A549 (cell line): ENCODE results near the gene HIVEP3. TPM values are rescaled to one million over a fixed set of nuclear protein-coding genes. Genes with fewer than 3 reads are reported as not detected.

Source experiments
- ATAC-seq, 2 experiments: fragments of 200-7000 bp in 1 of 2; fragments of >200 bp in 1 of 2; cut with Nextera tagmentation in 1 of 2; cut with Tn5 transposase in 1 of 2; 3 replicates each; pipeline versions ENCODE4 v1.8.0 to v1.9.1; 2018 to 2020; ENCODE audit warnings: mild to moderate bottlenecking in 1 of 2, moderate library complexity in 1 of 2
- CTCF ChIA-PET: fragments of 300-600 bp; sonication (Branson Sonifier 250); formaldehyde crosslinking; extraction: SDS; loops from one replicate; lab custom pipeline; 2021; ENCODE audit warnings: antibody characterized with exemption, inconsistent platforms; lab: Yijun Ruan, JAX
- POLR2A ChIA-PET: fragments of 350-600 bp; formaldehyde crosslinking; extraction: SDS; loops from one replicate; lab custom pipeline; 2021; ENCODE audit warnings: antibody characterized with exemption, inconsistent platforms; lab: Yijun Ruan, JAX
- DNase-seq, 2 experiments: peaks; one replicate each; pipeline versions ENCODE4 v3.0.0 to v3.0.0-alpha.2; 2011 to 2016; ENCODE audit warnings: low read depth in 1 of 2, low spot score in 1 of 2
- FAIRE-seq: peaks from 2 replicates; lab custom pipeline; 2011; peaks lifted over from hg19 to GRCh38; lab: Jason Lieb, UNC
- H3K27ac ChIP-seq, 2 experiments: fragments of >200 bp; sonication (Bioruptor Twin); formaldehyde crosslinking; 3 replicates each; pipeline ENCODE4 v1.5.1; 2016 to 2017
- H3K4me1 ChIP-seq: fragments of >200 bp; sonication (Bioruptor Twin); formaldehyde crosslinking; 3 replicates; pipeline ENCODE4 v1.6.1; 2016
- H3K4me2 ChIP-seq: fragments of >200 bp; sonication (Bioruptor Twin); formaldehyde crosslinking; 3 replicates; pipeline ENCODE4 v1.6.1; 2016
- H3K4me3 ChIP-seq: fragments of >200 bp; sonication (Bioruptor Twin); formaldehyde crosslinking; 3 replicates; pipeline ENCODE4 v1.5.1; 2016
- H3K9me3 ChIP-seq: fragments of >200 bp; sonication (Bioruptor Twin); formaldehyde crosslinking; 3 replicates; pipeline ENCODE4 v1.6.1; 2016
- ATOH8 ChIP-seq: fragments of 250-450 bp; sonication (Bioruptor Pico); IDR thresholded peaks from 2 replicates; pipeline ENCODE4 v1.5.0; 2020; ENCODE audit warnings: low read depth, mild to moderate bottlenecking, moderate library complexity
- CBX2 ChIP-seq: fragments of 200-600 bp; sonication (generic); IDR thresholded peaks from 2 replicates; pipeline ENCODE4 v1.6.1; 2016; ENCODE audit warnings: low read depth, mild to moderate bottlenecking, borderline replicate concordance
- E2F6 ChIP-seq: IDR thresholded peaks from 2 replicates; pipeline ENCODE4 v1.6.1; 2012; ENCODE audit warnings: low read depth, borderline replicate concordance
- FOSB ChIP-seq: fragments of 250-450 bp; sonication (Bioruptor Pico); IDR thresholded peaks from 2 replicates; pipeline ENCODE4 v1.5.0; 2020; ENCODE audit warnings: mild to moderate bottlenecking, moderate library complexity
- GATA3 ChIP-seq: IDR thresholded peaks from 2 replicates; pipeline ENCODE4 v1.6.1; 2012; ENCODE audit warnings: borderline replicate concordance
- HDAC2 ChIP-seq: fragments of 200-600 bp; sonication (generic); IDR thresholded peaks from 2 replicates; pipeline ENCODE4 v1.6.1; 2016
- HOXB5 ChIP-seq: fragments of 250-450 bp; sonication (Bioruptor Pico); IDR thresholded peaks from 2 replicates; pipeline ENCODE4 v1.5.0; 2020; ENCODE audit warnings: mild to moderate bottlenecking, moderate library complexity
- JUN ChIP-seq, 2 experiments: fragments of >200 bp; sonication (Bioruptor Twin); formaldehyde crosslinking; IDR thresholded peaks; 2 replicates in 1 of 2; 3 replicates in 1 of 2; pipeline ENCODE4 v1.6.1; 2016 to 2017
- KDM5A ChIP-seq: fragments of 200-600 bp; sonication (generic); IDR thresholded peaks from 2 replicates; pipeline ENCODE4 v1.6.1; 2016; ENCODE audit warnings: antibody characterized with exemption, mild to moderate bottlenecking
- MAFK ChIP-seq: fragments of 450-650 bp; IDR thresholded peaks from 2 replicates; pipeline ENCODE4 v1.6.1; 2014; ENCODE audit not compliant: partially characterized antibody
- MAX ChIP-seq: IDR thresholded peaks from 2 replicates; pipeline ENCODE4 v1.6.1; 2012
- NFE2L2 ChIP-seq: fragments of 150-350 bp; conservative IDR thresholded peaks from 2 replicates; pipeline ENCODE4 v1.6.1; 2014; ENCODE audit warnings: low read length
- NR3C1 ChIP-seq: fragments of >200 bp; sonication (Bioruptor Twin); formaldehyde crosslinking; IDR thresholded peaks from 3 replicates; pipeline ENCODE4 v1.6.1; 2017
- PBX3 ChIP-seq: IDR thresholded peaks from 2 replicates; pipeline ENCODE4 v1.6.1; 2012
- RARB ChIP-seq: fragments of 250-450 bp; sonication (Bioruptor Pico); IDR thresholded peaks from 2 replicates; pipeline ENCODE4 v1.8.0; 2021; ENCODE audit warnings: mild to moderate bottlenecking, moderate library complexity
- RCOR1 ChIP-seq: fragments of 150-350 bp; IDR thresholded peaks from 2 replicates; pipeline ENCODE4 v1.6.1; 2014; ENCODE audit warnings: antibody characterized with exemption, low read length, low read depth
- SMC3 ChIP-seq: fragments of >200 bp; sonication (Bioruptor Twin); formaldehyde crosslinking; IDR thresholded peaks from 3 replicates; pipeline ENCODE4 v1.6.1; 2018; ENCODE audit warnings: inconsistent platforms
- SREBF2 ChIP-seq: fragments of 450-650 bp; IDR thresholded peaks from 2 replicates; pipeline ENCODE4 v1.6.1; 2014; ENCODE audit warnings: mild to moderate bottlenecking, moderate library complexity
- WGBS: methylation state at CpG from one replicate; pipeline ENCODE4 v1.1.6; 2017; ENCODE audit errors: missing lambda C conversion rate; 5-methylcytosine and 5-hydroxymethylcytosine counted together
- polyA plus RNA-seq, 4 experiments: library from polyadenylated mRNA; depleted of rRNA in 3 of 4; stranded (reverse); fragments of >200 nt; fragmentation: RNase III in 1 of 4; extraction: RNeasy Plus Mini Kit Qiagen cat#74134 plus additional on column Dnase treatment in 1 of 4; gene quantifications; 2 replicates in 3 of 4; 3 replicates in 1 of 4; pipeline ENCODE4 v1.2.3, GENCODE V29; 2011 to 2017
- TF ChIP-seq, protein P1 (sequence below): fragments of >200 bp; sonication (Bioruptor Twin); formaldehyde crosslinking; IDR thresholded peaks from 3 replicates; pipeline ENCODE4 v1.5.1; 2016
- TF ChIP-seq, protein P2 (sequence below): fragments of 250-450 bp; sonication (Bioruptor Pico); IDR thresholded peaks from 2 replicates; pipeline ENCODE4 v1.5.0; 2021; ENCODE audit warnings: mild to moderate bottlenecking, moderate library complexity, borderline replicate concordance

The HIVEP3 gene
- polyA plus RNA-seq, 2 of the 4 experiments (the other 2 are of a cell fraction), result 1.5 to 2.0 TPM

GRCh38 chr1:41679994-41680393 is 238.7 kb downstream of the HIVEP3 start:
- DNase-seq, result no peak
- no peaks in the 10 kb centered on the region for H3K9me3 ChIP-seq
- H3K4me1 ChIP-seq, result no peaks in the 10 kb centered on the region
- no peak overlapping the region for H3K4me2 ChIP-seq
- H3K27ac ChIP-seq, result no peak overlapping the region
- POLR2A ChIA-PET, result no interaction called here
- H3K4me3 ChIP-seq, result no peak overlapping the region
- FAIRE-seq, result no peak
- TF ChIP-seq RARB (no peak), SMC3 (no peak), NFE2L2 (no peak), RCOR1 (no peak), ATOH8 (CRISPR knock-in tag) (no peak), KDM5A (no peak), MAFK (no peak), JUN (IDR thresholded peaks at IDR 0.05) (no peak), CBX2 (no peak)
- TF ChIP-seq, protein P1, sequence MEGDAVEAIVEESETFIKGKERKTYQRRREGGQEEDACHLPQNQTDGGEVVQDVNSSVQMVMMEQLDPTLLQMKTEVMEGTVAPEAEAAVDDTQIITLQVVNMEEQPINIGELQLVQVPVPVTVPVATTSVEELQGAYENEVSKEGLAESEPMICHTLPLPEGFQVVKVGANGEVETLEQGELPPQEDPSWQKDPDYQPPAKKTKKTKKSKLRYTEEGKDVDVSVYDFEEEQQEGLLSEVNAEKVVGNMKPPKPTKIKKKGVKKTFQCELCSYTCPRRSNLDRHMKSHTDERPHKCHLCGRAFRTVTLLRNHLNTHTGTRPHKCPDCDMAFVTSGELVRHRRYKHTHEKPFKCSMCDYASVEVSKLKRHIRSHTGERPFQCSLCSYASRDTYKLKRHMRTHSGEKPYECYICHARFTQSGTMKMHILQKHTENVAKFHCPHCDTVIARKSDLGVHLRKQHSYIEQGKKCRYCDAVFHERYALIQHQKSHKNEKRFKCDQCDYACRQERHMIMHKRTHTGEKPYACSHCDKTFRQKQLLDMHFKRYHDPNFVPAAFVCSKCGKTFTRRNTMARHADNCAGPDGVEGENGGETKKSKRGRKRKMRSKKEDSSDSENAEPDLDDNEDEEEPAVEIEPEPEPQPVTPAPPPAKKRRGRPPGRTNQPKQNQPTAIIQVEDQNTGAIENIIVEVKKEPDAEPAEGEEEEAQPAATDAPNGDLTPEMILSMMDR, result no peak
- TF ChIP-seq, protein P2, sequence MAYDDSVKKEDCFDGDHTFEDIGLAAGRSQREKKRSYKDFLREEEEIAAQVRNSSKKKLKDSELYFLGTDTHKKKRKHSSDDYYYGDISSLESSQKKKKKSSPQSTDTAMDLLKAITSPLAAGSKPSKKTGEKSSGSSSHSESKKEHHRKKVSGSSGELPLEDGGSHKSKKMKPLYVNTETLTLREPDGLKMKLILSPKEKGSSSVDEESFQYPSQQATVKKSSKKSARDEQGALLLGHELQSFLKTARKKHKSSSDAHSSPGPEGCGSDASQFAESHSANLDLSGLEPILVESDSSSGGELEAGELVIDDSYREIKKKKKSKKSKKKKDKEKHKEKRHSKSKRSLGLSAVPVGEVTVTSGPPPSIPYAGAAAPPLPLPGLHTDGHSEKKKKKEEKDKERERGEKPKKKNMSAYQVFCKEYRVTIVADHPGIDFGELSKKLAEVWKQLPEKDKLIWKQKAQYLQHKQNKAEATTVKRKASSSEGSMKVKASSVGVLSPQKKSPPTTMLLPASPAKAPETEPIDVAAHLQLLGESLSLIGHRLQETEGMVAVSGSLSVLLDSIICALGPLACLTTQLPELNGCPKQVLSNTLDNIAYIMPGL (CRISPR knock-in tag), result no peak
- WGBS, result 50% methylated on average over 1 of the region's 1 CpG
- CTCF ChIA-PET, result interaction anchor here (3.4 kb wide), 1 partner anchor 14 kb away, joined by 9 read pairs; no protein-coding TSS in a partner anchor
- ATAC-seq, result no peak

GRCh38 chr1:41679531-41679930 is 239.2 kb downstream of the HIVEP3 start:
- Histone ChIP-seq H3K9me3 (no peaks in the 10 kb centered on the region), H3K4me2 (no peak overlapping the region), H3K4me3 (no peak overlapping the region), H3K4me1 (no peaks in the 10 kb centered on the region), H3K27ac (no peak overlapping the region)
- TF ChIP-seq PBX3 (no peak), GATA3 (no peak), E2F6 (no peak), SMC3 (no peak), HOXB5 (no peak), FOSB (CRISPR knock-in tag) (no peak), HDAC2 (no peak), SREBF2 (no peak), NR3C1 (no peak), MAX (no peak)
- DNase-seq (no peak), FAIRE-seq (no peak), ATAC-seq (no peak)
- no CpG with 5 or more reads among the region's 1 CpG for WGBS
- ChIA-PET POLR2A (no interaction called here), CTCF (interaction anchor here (3.4 kb wide), 1 partner anchor 14 kb away, joined by 9 read pairs; no protein-coding TSS in a partner anchor)
